ENCODE measurements around the gene CHKB. TPM values are rescaled to one million over a fixed set of nuclear protein-coding genes. Genes with fewer than 3 reads are reported as not detected.

Gene CHKB
- total and polyA plus RNA-seq, 2 of the 8 experiments (the other 6 are each of a cell fraction or from before 2014, with no cell fraction given): 27.9 to 42.2 TPM

GRCh38 chr22:50584106-50585096, 1.8 kb upstream of the CHKB start:
- Histone ChIP-seq H4K5ac (ENCODE audit: insufficient read length, low read depth, low read length) (no peak overlapping the region), H2BK5ac (ENCODE audit: low read depth, low read length) (no peak overlapping the region), H4K8ac (ENCODE audit: extremely low read depth, insufficient read depth, low read length) (no peak overlapping the region), H2AFZ (ENCODE audit: low read length) (no peak overlapping the region), H3K9me3 (ENCODE audit: insufficient read depth in 2 of 2, low read depth in 1 of 2, low read length in 1 of 2) (no peaks in the 10 kb centered on the region), H2BK12ac (ENCODE audit: low read depth, low read length) (no peak overlapping the region), H3K36me3 (ENCODE audit: control insufficient read depth in 2 of 4, insufficient read depth in 4 of 4, low read length in 3 of 4) (peaks cover 0 to 9% (median 4%) of the 10 kb centered on the region in 4 experiments; a peak in 5 of 8 replicates), H3K79me2 (ENCODE audit: control insufficient read depth in 1 of 2, insufficient read depth in 2 of 2, low read length in 2 of 2) (peaks cover 0 to 7% of the 10 kb centered on the region in 2 experiments; a peak in 1 of 4 replicates), H3K4ac (replicated peaks; ENCODE audit: insufficient read length, low read depth, low read length) (no peak overlapping the region), H3K23ac (ENCODE audit: insufficient read length) (no peak overlapping the region), H3K27ac (ENCODE audit: low read depth, low read length) (no peak overlapping the region), H3K14ac (ENCODE audit: insufficient read length) (no peak overlapping the region), H3K4me3 (ENCODE audit: extremely low read depth in 1 of 4, insufficient read depth in 2 of 4, low read depth in 3 of 4, low read length in 4 of 4) (no peak overlapping the region), H2BK15ac (ENCODE audit: low read length) (no peak overlapping the region), H2BK120ac (replicated peaks; ENCODE audit: low read depth, low read length) (no peak overlapping the region), H3K79me1 (ENCODE audit: low read depth, low read length) (peaks cover 7% of the 10 kb centered on the region; the same call in 1 of the 2 replicates), H3K18ac (ENCODE audit: extremely low read depth, low read length) (no peak overlapping the region), H3K9ac (replicated peaks in 1 of 4; ENCODE audit: extremely low read depth in 1 of 4, low read depth in 3 of 4, low read length in 3 of 4) (no peak overlapping the region), H3K23me2 (ENCODE audit: low read depth, low read length) (peaks cover 10% of the 10 kb centered on the region; the same call in 1 of the 2 replicates), H3K4me1 (replicated peaks in 1 of 4; ENCODE audit: control insufficient read depth in 3 of 4, insufficient read depth in 4 of 4, low read length in 3 of 4) (peaks cover 4 to 15% (median 7%) of the 10 kb centered on the region in 4 experiments), H2AK5ac (ENCODE audit: low read depth, low read length) (no peak overlapping the region; the same call in 1 of the 2 replicates), H3K4me2 (ENCODE audit: insufficient read depth in 1 of 2, low read depth in 2 of 2, low read length in 2 of 2) (peak overlapping the region in 1 of 2 experiments; percentile 96; a peak in 1 of 4 replicates), H2BK20ac (ENCODE audit: low read length) (no peak overlapping the region), H3K27me3 (replicated peaks in 1 of 4; ENCODE audit: control insufficient read depth in 3 of 4, extremely low read depth in 1 of 4, insufficient read depth in 3 of 4, low read length in 3 of 4) (no peaks in the 10 kb centered on the region), H4K20me1 (replicated peaks in 1 of 2; ENCODE audit: control insufficient read depth in 1 of 2, insufficient read depth in 2 of 2, low read length in 2 of 2) (peaks cover 0 to 1% of the 10 kb centered on the region in 2 experiments), H3K56ac (replicated peaks; ENCODE audit: insufficient read length, low read depth, low read length) (no peak overlapping the region), H4K91ac (replicated peaks; ENCODE audit: insufficient read length, low read length) (no peak overlapping the region)
- 90% methylated on average over 23 of the region's 23 CpGs; no CpG with 5 or more reads in 1 of the 2 experiments for WGBS, 2 experiments (ENCODE audit: extremely low coverage in 1 of 2, insufficient coverage in 1 of 2, insufficient read length in 1 of 2, insufficient replicate concordance in 2 of 2, low coverage in 1 of 2, low lambda C conversion rate in 2 of 2, missing lambda C conversion rate in 1 of 2)
- CTCF ChIA-PET (ENCODE audit: partially characterized antibody): interaction anchor here (0.7 to 4.0 kb wide), 7 partner anchors 10 to 135 kb away, joined by 3 to 19 read pairs (median 3); no protein-coding TSS in a partner anchor
- FAIRE-seq (no peak), DNase-seq (ENCODE audit: low read depth in 1 of 2, low spot score in 2 of 2) (no peak)
- POLR2A ChIA-PET (ENCODE audit: partially characterized antibody): interaction anchor here (0.6 to 1.3 kb wide), 2 partner anchors 53 to 59 kb away, joined by 3 to 4 read pairs; partner anchors contain the start of gene SCO2
- TF ChIP-seq TAF7 (optimal IDR thresholded peaks at IDR 0.05; ENCODE audit: borderline replicate concordance, low read depth, low read length): no peak
- TF ChIP-seq MAX (IDR thresholded peaks at IDR 0.05): no peak
- no peak for TF ChIP-seq SAP30 (IDR thresholded peaks at IDR 0.05; ENCODE audit: insufficient read depth, insufficient replicate concordance, low read length)
- TF ChIP-seq RFX5 (IDR thresholded peaks at IDR 0.05; ENCODE audit: borderline replicate concordance, low read depth, low read length): no peak
- no peak for TF ChIP-seq EGR1 (IDR thresholded peaks at IDR 0.05; ENCODE audit: borderline replicate concordance, low read depth, low read length)
- no peak for TF ChIP-seq CBX5 (IDR thresholded peaks at IDR 0.05; ENCODE audit: low read depth, low read length)
- TF ChIP-seq POLR2AphosphoS5 (IDR thresholded peaks at IDR 0.05; ENCODE audit: low read depth, low read length): no peak
- TF ChIP-seq KDM5A (IDR thresholded peaks at IDR 0.05; ENCODE audit: low read length): no peak
- TF ChIP-seq JUN (IDR thresholded peaks at IDR 0.05; ENCODE audit: low read depth, low read length): no peak
- no peak for TF ChIP-seq GABPA (IDR thresholded peaks at IDR 0.05; ENCODE audit: borderline replicate concordance, insufficient read depth, low read length)
